GM13977 (cell line): ENCODE data around the gene PYDC1.
A peak's percentile ranks its signal among the peaks of the same experiment; 100 is the strongest.

Experiments
- DNase-seq: peaks from one replicate; pipeline ENCODE4 v3.0.0; 2012; ENCODE audit warnings: low spot score
- in situ Hi-C: fragments of 300-500 bp; cut with MboI; formaldehyde crosslinking; loops from one replicate; pipeline ENCODE4 v1.12.0; 2022; ENCODE audit warnings: low sequenced_read_pairs, low pct_unique_long_range_greater_than_20kb, mixed read lengths, inconsistent platforms; ENCODE audit not compliant: unreplicated experiment
- TF ChIP-seq, protein P1 (sequence below): IDR thresholded peaks from 2 replicates; pipeline ENCODE4 v1.5.1; 2012; ENCODE audit warnings: mild to moderate bottlenecking, control low read depth; ENCODE audit not compliant: insufficient read depth; ENCODE audit errors: extremely low read depth, missing control alignments

PYDC1 gene

DNA sequence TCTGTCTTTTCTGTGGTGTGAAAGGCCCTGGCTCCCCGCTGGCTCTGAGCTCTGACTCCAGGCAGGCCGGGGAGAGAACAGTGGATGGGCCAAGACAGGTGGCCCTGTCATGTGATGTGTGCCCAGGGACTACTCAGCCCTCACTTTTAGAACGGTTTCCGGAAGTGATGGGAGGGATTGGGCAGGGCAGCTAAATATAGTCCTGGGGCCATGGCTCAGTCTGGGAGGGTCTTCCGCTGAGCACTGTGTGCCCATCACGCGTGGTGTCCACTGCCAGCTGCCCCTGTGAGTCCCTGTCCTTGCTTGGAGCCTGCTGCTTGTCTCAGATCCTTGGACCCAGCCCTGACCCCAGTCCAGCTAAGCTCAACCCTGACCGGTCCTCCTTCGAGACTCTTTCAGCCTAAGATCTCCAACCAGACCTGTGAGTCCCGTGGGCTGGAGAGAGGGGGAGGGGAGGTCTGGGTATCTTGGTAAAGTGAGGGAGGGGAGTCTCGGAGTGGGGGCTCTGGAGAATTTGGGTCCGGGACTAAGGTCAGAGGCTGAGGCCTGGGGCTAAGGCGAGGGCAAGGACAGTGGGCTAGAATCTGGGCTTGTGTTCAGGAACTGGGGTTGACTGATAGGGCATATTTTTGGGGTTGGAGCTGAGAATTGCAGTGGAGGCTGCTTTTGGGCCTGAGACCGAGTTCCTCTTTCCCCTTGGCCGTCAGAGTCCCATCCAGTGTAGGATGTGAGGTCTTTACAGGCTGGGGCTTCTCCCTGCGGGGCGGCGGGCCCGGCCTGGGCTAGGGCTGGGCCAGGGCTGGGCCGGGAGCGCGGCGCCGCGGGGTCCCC is 2.8 kb downstream of the PYDC1 start, which contains the start of gene TRIM72:
Gene TRIM72 (plus strand): TSS at position 243 of the 831 bp plus-strand sequence. CDS start 620 bp downstream, outside the sequence.
- TF ChIP-seq, protein P1, sequence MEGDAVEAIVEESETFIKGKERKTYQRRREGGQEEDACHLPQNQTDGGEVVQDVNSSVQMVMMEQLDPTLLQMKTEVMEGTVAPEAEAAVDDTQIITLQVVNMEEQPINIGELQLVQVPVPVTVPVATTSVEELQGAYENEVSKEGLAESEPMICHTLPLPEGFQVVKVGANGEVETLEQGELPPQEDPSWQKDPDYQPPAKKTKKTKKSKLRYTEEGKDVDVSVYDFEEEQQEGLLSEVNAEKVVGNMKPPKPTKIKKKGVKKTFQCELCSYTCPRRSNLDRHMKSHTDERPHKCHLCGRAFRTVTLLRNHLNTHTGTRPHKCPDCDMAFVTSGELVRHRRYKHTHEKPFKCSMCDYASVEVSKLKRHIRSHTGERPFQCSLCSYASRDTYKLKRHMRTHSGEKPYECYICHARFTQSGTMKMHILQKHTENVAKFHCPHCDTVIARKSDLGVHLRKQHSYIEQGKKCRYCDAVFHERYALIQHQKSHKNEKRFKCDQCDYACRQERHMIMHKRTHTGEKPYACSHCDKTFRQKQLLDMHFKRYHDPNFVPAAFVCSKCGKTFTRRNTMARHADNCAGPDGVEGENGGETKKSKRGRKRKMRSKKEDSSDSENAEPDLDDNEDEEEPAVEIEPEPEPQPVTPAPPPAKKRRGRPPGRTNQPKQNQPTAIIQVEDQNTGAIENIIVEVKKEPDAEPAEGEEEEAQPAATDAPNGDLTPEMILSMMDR, result no peak
- in situ Hi-C loops, result no loop called here
- DNase-seq, result no peak

DNA sequence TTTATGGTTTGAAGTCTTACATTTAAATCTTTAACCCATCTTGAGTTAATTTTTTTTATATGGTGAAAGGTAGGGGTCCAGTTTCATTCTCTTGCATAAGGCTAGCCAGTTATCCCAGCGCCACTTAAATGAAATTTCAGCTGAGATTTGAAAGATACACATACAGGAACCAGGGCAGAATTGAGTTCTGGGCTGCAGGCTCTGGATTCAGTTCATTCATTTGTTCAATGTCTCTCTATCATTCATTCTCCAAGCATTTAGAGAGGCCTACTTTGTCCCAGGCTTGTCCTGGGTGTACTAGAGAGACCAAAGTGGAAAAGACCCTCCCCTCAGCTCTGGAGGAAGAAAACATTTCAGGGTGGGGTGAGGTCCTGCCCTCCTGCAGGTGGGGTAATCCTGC is 3.6 kb downstream of the PYDC1 start:
- TF ChIP-seq, protein P1, result no peak
- in situ Hi-C loops, result no loop called here

DNA sequence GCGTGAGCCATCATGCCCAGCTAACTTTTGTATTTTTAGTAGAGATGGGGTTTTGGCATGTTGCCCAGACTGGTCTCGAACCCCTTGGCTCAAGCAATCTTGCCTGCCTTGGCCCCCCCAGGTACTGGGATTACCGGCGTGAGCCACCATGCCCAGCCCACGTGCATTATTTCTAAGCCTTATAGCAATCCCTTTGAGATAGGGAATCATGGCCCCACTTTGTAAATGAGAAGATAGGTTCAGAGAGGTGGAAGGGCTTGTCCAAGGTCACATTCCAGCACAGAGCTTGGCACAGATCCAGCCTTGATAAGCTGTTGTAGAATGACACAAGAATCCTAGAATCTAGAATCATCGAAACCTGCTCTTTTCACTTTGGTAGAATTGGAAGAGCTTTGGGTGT is 10.2 kb downstream of the PYDC1 start:
- TF ChIP-seq, protein P1, result no peak
- in situ Hi-C loops, result loop anchor here (10.0 kb wide), 1 partner anchor 238 kb away; the partner anchor contains the start of gene ZNF843
- DNase-seq, result no peak

More for the DNA sequence above, 3.6 kb downstream of the PYDC1 start:
- DNase-seq, result no peak

DNA sequence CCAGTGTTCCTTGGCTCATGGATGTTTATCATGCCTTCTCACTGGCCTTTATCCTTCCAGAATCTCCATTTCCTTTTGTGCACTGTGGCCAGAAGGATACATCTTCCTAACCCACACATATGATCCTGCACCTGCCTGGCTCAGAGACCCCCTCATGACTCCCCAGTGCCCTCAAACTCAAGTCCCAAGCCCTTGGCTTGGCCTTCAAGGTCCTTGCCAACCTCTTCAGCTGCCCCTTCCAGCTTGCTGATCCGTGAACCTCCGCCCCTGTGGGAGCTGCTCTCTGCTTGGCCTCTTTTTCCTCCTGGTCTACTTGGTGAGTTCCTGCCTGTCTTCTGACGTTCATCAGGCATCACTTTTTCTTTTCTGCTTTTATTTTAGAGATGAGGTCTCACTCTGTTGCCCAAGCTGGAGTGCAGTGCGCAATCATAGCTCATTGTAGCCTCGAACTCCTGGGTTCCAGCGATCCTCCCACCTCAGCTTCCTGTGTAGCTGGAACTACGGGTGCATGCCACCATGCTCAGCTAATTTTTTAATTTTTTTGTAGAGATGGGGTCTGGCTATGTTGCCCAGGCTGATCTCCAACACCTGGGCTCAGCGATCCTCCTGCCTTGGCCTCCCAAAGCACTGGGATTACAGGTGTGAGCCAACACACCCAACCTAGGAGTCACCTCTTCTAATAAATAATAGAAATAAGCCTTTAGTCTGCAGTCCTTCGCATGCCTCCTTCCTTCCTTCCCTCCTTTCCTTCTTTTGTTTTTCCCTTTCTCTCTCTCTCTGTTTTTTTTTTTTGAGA is 11.9 kb downstream of the PYDC1 start:
- in situ Hi-C loops, result loop anchor here (10.0 kb wide), 1 partner anchor 240 kb away; the partner anchor contains the start of gene ZNF843
- TF ChIP-seq, protein P1, result no peak
- DNase-seq, result no peak

DNA sequence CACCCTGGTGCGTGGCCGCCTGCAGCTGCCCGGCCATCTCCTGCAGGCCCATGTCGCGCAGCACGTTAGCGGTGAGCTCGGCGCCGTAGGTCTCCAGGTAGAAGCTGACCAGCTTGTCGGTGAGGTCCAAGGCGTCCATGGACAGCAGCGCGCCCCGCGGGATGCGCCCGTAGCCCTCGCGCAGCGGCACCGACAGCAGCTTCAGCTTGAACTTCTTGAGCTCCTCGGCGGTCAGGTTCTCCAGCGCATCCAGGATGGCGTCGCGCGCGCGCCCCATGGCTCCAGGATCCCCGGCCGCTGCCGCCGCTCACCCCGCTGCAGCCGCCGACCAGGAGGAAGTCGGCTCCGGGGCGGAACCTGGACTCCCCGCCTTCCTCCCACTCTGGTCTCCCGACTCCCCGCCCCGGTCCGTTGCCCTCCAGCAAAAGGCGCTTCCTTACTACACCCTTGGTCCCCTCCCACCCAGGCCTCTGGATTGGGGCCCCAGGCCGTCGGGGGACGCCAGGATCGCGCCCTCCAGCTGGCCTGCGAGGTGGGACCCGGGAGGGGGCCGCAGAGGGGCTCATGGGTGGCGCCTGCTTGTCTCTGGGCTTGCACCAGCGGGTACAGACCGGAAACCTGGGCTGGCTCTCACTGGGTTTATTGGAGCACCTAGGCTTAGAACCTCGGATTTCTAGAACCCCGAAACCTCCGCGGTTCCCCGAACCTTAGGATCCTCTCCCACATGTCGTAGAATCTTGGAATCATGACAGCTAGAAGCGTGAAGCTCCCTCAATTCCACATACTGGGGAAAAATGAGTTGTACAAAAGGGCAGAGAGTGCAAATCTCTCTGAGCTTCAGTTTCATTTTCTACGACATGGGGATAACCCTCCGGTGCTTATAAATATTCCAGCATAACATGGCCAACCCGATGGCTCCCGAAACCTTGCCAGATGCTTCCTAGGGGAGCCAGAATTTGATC is 14.2 kb downstream of the PYDC1 start, which contains the start of gene PYCARD:
Gene PYCARD (minus strand): TSS at position 347 of the 962 bp plus-strand sequence. CDS start 70 bp downstream, at position 277.
- TF ChIP-seq, protein P1, result no peak
- peak; percentile 69 for DNase-seq
- in situ Hi-C loops, result loop anchor here (10.0 kb wide), 1 partner anchor 242 kb away; the partner anchor contains the start of gene ZNF843
